ENCODE data around the gene CAP1.

DNA sequence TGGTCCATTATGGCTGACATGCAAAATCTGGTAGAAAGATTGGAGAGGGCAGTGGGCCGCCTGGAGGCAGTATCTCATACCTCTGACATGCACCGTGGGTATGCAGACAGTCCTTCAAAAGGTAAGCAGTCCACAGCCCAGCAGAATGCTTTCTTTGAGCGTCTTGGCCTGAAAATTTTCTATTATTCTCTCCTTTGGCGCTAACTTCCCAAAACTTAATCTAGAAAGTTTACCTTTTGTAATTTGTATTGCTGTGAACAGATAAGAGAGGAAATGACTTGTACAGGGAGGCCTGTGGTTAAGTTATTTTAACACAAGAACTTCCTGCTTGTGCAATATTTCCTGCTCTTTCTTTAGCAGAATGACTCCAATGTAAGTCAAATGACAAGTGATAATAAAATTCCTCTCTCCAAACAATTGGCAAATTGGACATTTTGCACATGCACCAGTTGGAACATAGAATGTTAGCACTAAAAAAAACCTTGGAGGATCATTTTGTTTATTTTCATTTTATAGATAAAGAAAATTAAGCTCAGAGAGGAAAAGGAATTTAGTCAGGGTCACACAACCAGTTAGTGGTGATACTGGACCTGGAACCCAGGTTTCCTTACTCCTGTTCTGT, 18.9 kb downstream of the CAP1 start:
- TF ChIP-seq EGR1 (IDR thresholded peaks at IDR 0.05) = no peak
- TF ChIP-seq, protein P1, sequence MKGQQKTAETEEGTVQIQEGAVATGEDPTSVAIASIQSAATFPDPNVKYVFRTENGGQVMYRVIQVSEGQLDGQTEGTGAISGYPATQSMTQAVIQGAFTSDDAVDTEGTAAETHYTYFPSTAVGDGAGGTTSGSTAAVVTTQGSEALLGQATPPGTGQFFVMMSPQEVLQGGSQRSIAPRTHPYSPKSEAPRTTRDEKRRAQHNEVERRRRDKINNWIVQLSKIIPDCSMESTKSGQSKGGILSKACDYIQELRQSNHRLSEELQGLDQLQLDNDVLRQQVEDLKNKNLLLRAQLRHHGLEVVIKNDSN (IDR thresholded peaks at IDR 0.05) = no peak
- TF ChIP-seq TAF1 (IDR thresholded peaks at IDR 0.05; ENCODE audit: low read depth) = no peak
- TF ChIP-seq, protein P2, sequence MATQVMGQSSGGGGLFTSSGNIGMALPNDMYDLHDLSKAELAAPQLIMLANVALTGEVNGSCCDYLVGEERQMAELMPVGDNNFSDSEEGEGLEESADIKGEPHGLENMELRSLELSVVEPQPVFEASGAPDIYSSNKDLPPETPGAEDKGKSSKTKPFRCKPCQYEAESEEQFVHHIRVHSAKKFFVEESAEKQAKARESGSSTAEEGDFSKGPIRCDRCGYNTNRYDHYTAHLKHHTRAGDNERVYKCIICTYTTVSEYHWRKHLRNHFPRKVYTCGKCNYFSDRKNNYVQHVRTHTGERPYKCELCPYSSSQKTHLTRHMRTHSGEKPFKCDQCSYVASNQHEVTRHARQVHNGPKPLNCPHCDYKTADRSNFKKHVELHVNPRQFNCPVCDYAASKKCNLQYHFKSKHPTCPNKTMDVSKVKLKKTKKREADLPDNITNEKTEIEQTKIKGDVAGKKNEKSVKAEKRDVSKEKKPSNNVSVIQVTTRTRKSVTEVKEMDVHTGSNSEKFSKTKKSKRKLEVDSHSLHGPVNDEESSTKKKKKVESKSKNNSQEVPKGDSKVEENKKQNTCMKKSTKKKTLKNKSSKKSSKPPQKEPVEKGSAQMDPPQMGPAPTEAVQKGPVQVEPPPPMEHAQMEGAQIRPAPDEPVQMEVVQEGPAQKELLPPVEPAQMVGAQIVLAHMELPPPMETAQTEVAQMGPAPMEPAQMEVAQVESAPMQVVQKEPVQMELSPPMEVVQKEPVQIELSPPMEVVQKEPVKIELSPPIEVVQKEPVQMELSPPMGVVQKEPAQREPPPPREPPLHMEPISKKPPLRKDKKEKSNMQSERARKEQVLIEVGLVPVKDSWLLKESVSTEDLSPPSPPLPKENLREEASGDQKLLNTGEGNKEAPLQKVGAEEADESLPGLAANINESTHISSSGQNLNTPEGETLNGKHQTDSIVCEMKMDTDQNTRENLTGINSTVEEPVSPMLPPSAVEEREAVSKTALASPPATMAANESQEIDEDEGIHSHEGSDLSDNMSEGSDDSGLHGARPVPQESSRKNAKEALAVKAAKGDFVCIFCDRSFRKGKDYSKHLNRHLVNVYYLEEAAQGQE (IDR thresholded peaks at IDR 0.05; ENCODE audit: low read depth) = no peak
- no peak for TF ChIP-seq NFIC (IDR thresholded peaks at IDR 0.05)
- TF ChIP-seq, protein P3, sequence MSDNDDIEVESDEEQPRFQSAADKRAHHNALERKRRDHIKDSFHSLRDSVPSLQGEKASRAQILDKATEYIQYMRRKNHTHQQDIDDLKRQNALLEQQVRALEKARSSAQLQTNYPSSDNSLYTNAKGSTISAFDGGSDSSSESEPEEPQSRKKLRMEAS (IDR thresholded peaks at IDR 0.05) = no peak
- TF ChIP-seq EP300 (IDR thresholded peaks at IDR 0.05; ENCODE audit: borderline replicate concordance) = no peak
- TF ChIP-seq CEBPB (IDR thresholded peaks at IDR 0.05) = no peak
- no peak for TF ChIP-seq YY1 (IDR thresholded peaks at IDR 0.05; ENCODE audit: low read depth)
- no peak for TF ChIP-seq FOXM1 (IDR thresholded peaks at IDR 0.05; ENCODE audit: borderline replicate concordance, low read depth)

Measured in Ishikawa (cell line).